HG03565 (cell line): ENCODE results near the gene PRH2.

Experiments
- ATAC-seq: cut with Tn5 transposase; IDR thresholded peaks from one replicate; pipeline ENCODE4 v1.9.1; 2021; ENCODE audit warnings: mild to moderate bottlenecking, moderate library complexity; ENCODE audit not compliant: unreplicated experiment

Gene PRH2

GRCh38 chr12:10928746-10929286, at the start of gene PRH2:
Gene PRH2, plus strand, starts transcription at chr12:10929236. Its CDS starts 38 bp downstream, at chr12:10929274.
- ATAC-seq = no peak

GRCh38 chr12:10884086-10884725, 44.8 kb upstream of the PRH2 start, which contains the start of gene PRH1:
Gene PRH1, minus strand, starts transcription at chr12:10884255. Its CDS starts 38 bp downstream, at chr12:10884217.
- ATAC-seq = no peak

- ATAC-seq = no peak
Measured at GRCh38 chr12:10889226-10889625, 39.8 kb upstream of the PRH2 start.

- no peak for ATAC-seq
Measured at GRCh38 chr12:10891937-10892336, 37.1 kb upstream of the PRH2 start.

- ATAC-seq = no peak
Measured at GRCh38 chr12:10896854-10897253, 32.2 kb upstream of the PRH2 start.

DNA sequence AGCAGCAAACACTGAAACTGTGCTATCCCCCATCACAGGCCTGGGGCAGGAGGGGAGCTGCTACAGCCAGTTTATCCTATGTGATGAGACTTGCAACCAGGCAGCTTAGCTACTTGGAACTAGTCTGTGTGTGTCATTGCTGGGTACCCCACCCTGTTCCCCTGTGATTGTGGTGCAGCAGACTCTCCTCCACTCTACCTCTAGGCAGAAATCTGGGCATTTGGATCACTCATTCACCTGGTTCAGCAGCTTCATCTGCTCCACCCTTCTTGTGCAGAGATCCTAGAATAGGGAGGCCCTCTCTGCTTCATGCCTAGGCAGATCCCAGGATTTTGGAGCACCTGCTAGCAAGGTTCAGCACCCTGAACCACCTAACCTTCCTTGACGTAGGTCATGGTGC, 28.5 kb upstream of the PRH2 start:
- ATAC-seq = no peak

GRCh38 chr12:10900972-10901371, 28.1 kb upstream of the PRH2 start:
- ATAC-seq = no peak

GRCh38 chr12:10901427-10901826, 27.6 kb upstream of the PRH2 start:
- no peak for ATAC-seq

- no peak for ATAC-seq
Measured at GRCh38 chr12:10904686-10905085, 24.4 kb upstream of the PRH2 start.

GRCh38 chr12:10909462-10909861, 19.6 kb upstream of the PRH2 start, which contains the start of gene TAS2R13:
Gene TAS2R13, minus strand, starts transcription at chr12:10909562. Its CDS starts 264 bp downstream, at chr12:10909298.
- no peak for ATAC-seq

GRCh38 chr12:10910380-10910779, 18.7 kb upstream of the PRH2 start:
- no peak for ATAC-seq

GRCh38 chr12:10919809-10920208, 9.2 kb upstream of the PRH2 start:
- no peak for ATAC-seq

- no peak for ATAC-seq
Measured at GRCh38 chr12:10926269-10926668, 2.8 kb upstream of the PRH2 start.

DNA sequence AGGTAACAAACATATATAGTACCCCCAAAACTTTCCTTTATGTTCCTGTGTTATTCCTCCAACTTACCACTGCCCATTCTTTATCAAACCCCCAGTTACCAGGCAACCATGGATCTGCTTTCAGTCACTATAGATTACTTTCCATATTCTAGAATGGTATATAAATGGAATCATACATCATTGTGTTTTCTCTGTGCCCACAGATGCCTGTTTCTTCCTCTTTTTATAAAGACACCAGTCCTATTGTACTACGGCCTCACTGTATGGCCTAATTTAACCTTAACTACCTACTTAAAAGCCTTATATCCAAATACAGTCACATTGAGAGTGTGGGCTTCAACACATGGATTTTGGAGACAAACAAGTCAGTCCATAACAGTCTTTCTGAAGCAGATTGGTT, 7.5 kb downstream of the PRH2 start:
- ATAC-seq = no peak

- no peak for ATAC-seq
Measured at GRCh38 chr12:10939163-10939562, 10.1 kb downstream of the PRH2 start, which contains the start of gene TAS2R14. Gene TAS2R14, minus strand, starts transcription at chr12:10939263. Its CDS starts 56 bp downstream, at chr12:10939207.

- ATAC-seq = no peak
Measured at GRCh38 chr12:10940389-10940788, 11.4 kb downstream of the PRH2 start.

- no peak for ATAC-seq
Measured at GRCh38 chr12:10941369-10941768, 12.3 kb downstream of the PRH2 start.

DNA sequence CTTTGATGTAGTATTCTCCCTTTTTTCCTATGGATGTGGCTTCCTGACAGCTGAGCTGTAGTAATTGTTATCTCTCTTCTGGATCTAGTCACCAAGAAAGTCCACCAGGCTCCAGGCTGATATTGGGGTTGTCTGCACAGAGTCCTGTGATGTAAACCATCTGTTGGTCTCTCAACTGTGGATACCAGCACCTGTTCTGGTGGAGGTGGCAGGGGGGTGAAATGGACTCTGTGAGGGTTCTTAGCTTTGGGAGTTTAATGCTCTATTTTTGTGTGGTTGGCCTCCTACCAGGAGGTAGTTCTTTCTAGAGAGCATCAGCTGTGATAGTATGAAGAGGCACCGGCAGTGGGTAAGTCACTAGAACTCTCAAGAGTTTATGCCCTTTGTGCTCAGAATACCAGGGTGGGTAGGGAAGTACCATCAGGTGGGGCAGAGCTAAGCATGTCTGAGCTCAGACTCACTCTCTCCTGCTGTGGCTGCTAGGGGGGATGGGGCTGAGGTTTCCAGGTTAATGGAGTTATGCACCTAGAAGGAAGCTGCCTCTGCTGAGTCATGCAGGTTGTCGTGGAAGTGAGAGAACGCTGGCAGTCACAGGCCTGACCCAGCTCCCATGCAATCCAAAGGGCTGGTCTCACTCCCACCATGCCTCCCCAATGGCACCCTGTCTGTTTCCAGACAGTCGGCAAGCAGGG, 13.0 kb downstream of the PRH2 start:
- ATAC-seq = no peak

DNA sequence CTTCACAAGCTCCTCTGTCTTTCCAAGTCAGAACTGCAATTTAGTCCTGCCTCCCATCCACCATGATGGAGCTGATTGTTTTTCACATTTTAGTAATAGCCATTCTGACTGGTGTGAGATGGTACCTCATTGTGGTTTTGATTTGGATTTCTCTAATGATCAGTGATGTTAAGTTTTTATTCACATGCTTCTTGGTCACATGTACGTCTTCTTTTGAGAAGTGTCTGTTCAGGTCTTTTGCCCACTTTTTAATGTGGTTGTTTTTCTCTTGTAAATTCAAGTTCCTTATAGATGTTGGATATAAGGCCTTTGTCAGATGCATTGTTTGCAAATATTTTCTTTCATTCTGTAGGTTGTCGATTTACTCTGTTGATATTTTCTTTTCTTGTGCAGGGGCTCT, 14.1 kb downstream of the PRH2 start:
- no peak for ATAC-seq

DNA sequence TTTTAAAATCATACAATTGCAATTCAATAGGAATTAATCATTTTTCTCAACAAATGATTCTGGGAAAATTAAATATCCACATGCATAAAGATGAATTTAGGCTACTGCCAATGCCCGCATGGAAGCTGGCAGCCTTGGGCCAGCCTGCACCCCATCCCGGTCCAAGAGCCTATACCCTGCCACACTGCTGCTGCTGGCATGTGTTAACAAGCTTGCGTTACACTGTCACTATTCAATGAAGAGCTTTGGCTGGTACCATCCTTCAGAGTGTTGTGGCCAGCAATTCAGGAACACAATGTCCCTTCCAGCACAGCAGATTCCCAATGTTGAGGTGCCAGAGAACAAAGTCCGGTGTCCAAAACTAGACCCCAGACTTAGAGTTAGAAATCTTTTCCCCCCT, 23.6 kb downstream of the PRH2 start:
- no peak for ATAC-seq

- ATAC-seq = no peak
Measured at GRCh38 chr12:10956085-10956484, 27.0 kb downstream of the PRH2 start.

DNA sequence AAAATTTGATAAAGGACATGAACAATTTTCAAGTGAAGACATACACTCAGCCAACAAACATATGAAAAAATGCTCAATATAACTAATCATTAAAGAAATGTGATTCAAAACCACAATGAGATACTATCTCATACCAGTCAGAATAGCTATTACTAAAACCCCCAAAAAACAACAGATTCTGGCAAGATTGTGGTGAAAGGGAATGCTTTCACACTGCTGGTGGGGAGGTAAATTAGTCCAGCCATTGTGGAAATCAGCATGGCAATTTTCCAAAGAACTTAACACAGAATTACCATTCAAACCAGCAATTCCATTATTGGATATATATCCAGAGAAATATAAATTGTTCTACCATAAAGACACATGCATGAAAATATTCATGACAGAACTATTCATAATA, 28.7 kb downstream of the PRH2 start:
- ATAC-seq = no peak
